ENCODE measurements around the gene ZNF81.
A peak's percentile ranks its signal among the peaks of the same experiment; 100 is the strongest.
"Not testable (repeated sequence)": the region's sequence is repeated elsewhere in the genome, so short reads cannot be mapped to it uniquely, and the experiment has no call there.

The ZNF81 gene

GRCh38 chrX:47815901-47816845, 20.5 kb upstream of the ZNF81 start:
- no peak overlapping the region for H3K27ac Mint-ChIP-seq

GRCh38 chrX:47817421-47817820, 19.3 kb upstream of the ZNF81 start:
- Mint-ChIP-seq H3K27me3 (peaks cover 0 to 9% of the 10 kb centered on the region in 2 donors), H3K4me3 (no peak overlapping the region), H3K4me1 (no peaks in the 10 kb centered on the region), H3K9me3 (peaks cover 0 to 2% of the 10 kb centered on the region in 2 donors), H3K27ac (no peak overlapping the region), H3K36me3 (no peaks in the 10 kb centered on the region)
- ATAC-seq (replicated peaks) (no peak), DNase-seq (no peak)

More at GRCh38 chrX:47815901-47816845, 20.5 kb upstream of the ZNF81 start:
- Mint-ChIP-seq H3K36me3 (no peaks in the 10 kb centered on the region), H3K4me3 (no peak overlapping the region), H3K27me3 (peaks cover 0 to 9% of the 10 kb centered on the region in 2 donors), H3K4me1 (no peaks in the 10 kb centered on the region), H3K9me3 (peaks cover 0 to 2% of the 10 kb centered on the region in 2 donors)
- DNase-seq (no peak), ATAC-seq (replicated peaks) (no peak)

- ATAC-seq (replicated peaks) (no peak), DNase-seq (no peak)
- H3K4me1 Mint-ChIP-seq, result no peaks in the 10 kb centered on the region
- H3K9me3 Mint-ChIP-seq, result peaks cover 0 to 2% of the 10 kb centered on the region in 2 donors
- no peak overlapping the region for H3K4me3 Mint-ChIP-seq
- H3K27ac Mint-ChIP-seq, result no peak overlapping the region
- H3K27me3 Mint-ChIP-seq, result peaks cover 0 to 9% of the 10 kb centered on the region in 2 donors
- no peaks in the 10 kb centered on the region for H3K36me3 Mint-ChIP-seq
Observed at GRCh38 chrX:47817897-47818296, 18.8 kb upstream of the ZNF81 start.

- ATAC-seq (replicated peaks) (no peak), DNase-seq (no peak)
- Mint-ChIP-seq H3K27me3 (no peaks in the 10 kb centered on the region), H3K4me3 (no peak overlapping the region), H3K27ac (no peak overlapping the region), H3K4me1 (no peaks in the 10 kb centered on the region), H3K9me3 (no peaks in the 10 kb centered on the region), H3K36me3 (no peaks in the 10 kb centered on the region)
Observed at GRCh38 chrX:47828984-47829383, 7.7 kb upstream of the ZNF81 start.

- no peak overlapping the region for H3K4me3 Mint-ChIP-seq
- H3K27me3 Mint-ChIP-seq, result no peaks in the 10 kb centered on the region
- ATAC-seq (replicated peaks) (peak; percentile 44 to 51), DNase-seq (peak; percentile 24)
- H3K9me3 Mint-ChIP-seq, result no peaks in the 10 kb centered on the region
- no peak overlapping the region for H3K27ac Mint-ChIP-seq
- H3K36me3 Mint-ChIP-seq, result peaks cover 0 to 3% of the 10 kb centered on the region in 2 donors
- peaks cover 7 to 9% of the 10 kb centered on the region in 2 donors for H3K4me1 Mint-ChIP-seq
Observed at GRCh38 chrX:47831788-47832187, 4.9 kb upstream of the ZNF81 start.

- peaks cover 7 to 21% of the 10 kb centered on the region in 2 donors for H3K4me1 Mint-ChIP-seq
- peaks cover 3 to 10% of the 10 kb centered on the region in 2 donors for H3K36me3 Mint-ChIP-seq
- ATAC-seq (replicated peaks) (no peak), DNase-seq (no peak)
- no peaks in the 10 kb centered on the region for H3K9me3 Mint-ChIP-seq
- no peak overlapping the region for H3K27ac Mint-ChIP-seq
- no peaks in the 10 kb centered on the region for H3K27me3 Mint-ChIP-seq
- H3K4me3 Mint-ChIP-seq, result peak overlapping the region in 1 of 2 donors; percentile 60
Observed at GRCh38 chrX:47838361-47838760, 1.7 kb downstream of the ZNF81 start.

GRCh38 chrX:47840111-47840510, 3.4 kb downstream of the ZNF81 start:
- Mint-ChIP-seq H3K4me3 (no peak overlapping the region), H3K27ac (no peak overlapping the region), H3K36me3 (peaks cover 5 to 12% of the 10 kb centered on the region in 2 donors), H3K9me3 (no peaks in the 10 kb centered on the region), H3K27me3 (no peaks in the 10 kb centered on the region), H3K4me1 (peaks cover 7 to 22% of the 10 kb centered on the region in 2 donors)
- ATAC-seq (replicated peaks) (no peak), DNase-seq (no peak)

- H3K4me3 Mint-ChIP-seq, result no peak overlapping the region
- no peak for DNase-seq
- ATAC-seq (replicated peaks), result no peak
- no peak overlapping the region for H3K27ac Mint-ChIP-seq
- H3K9me3 Mint-ChIP-seq, result no peaks in the 10 kb centered on the region
- peaks cover 9 to 22% of the 10 kb centered on the region in 2 donors for H3K36me3 Mint-ChIP-seq
- H3K4me1 Mint-ChIP-seq, result peaks cover 2 to 11% of the 10 kb centered on the region in 2 donors
- H3K27me3 Mint-ChIP-seq, result no peaks in the 10 kb centered on the region
Observed at GRCh38 chrX:47843363-47843762, 6.7 kb downstream of the ZNF81 start.

GRCh38 chrX:47844117-47844516, 7.4 kb downstream of the ZNF81 start:
- DNase-seq, result no peak
- no peak for ATAC-seq (replicated peaks)
- H3K27me3 Mint-ChIP-seq, result no peaks in the 10 kb centered on the region
- peaks cover 9 to 23% of the 10 kb centered on the region in 2 donors for H3K36me3 Mint-ChIP-seq
- no peaks in the 10 kb centered on the region for H3K9me3 Mint-ChIP-seq
- H3K27ac Mint-ChIP-seq, result no peak overlapping the region
- peaks cover 2 to 5% of the 10 kb centered on the region in 2 donors for H3K4me1 Mint-ChIP-seq
- no peak overlapping the region for H3K4me3 Mint-ChIP-seq

GRCh38 chrX:47846040-47846439, 9.3 kb downstream of the ZNF81 start:
- no peaks in the 10 kb centered on the region for H3K27me3 Mint-ChIP-seq
- no peaks in the 10 kb centered on the region for H3K9me3 Mint-ChIP-seq
- DNase-seq (no peak), ATAC-seq (replicated peaks) (no peak)
- peaks cover 8 to 15% of the 10 kb centered on the region in 2 donors for H3K4me1 Mint-ChIP-seq
- no peak overlapping the region for H3K27ac Mint-ChIP-seq
- H3K36me3 Mint-ChIP-seq, result peaks cover 9 to 28% of the 10 kb centered on the region in 2 donors
- no peak overlapping the region for H3K4me3 Mint-ChIP-seq

- no peak overlapping the region for H3K27ac Mint-ChIP-seq
- DNase-seq (no peak), ATAC-seq (replicated peaks) (peak; percentile 73 to 88)
- H3K27me3 Mint-ChIP-seq, result peaks cover 0 to 4% of the 10 kb centered on the region in 2 donors
- H3K4me3 Mint-ChIP-seq, result no peak overlapping the region
- H3K4me1 Mint-ChIP-seq, result peaks cover 8 to 9% of the 10 kb centered on the region in 2 donors
- peaks cover 6 to 35% of the 10 kb centered on the region in 2 donors for H3K36me3 Mint-ChIP-seq
- no peaks in the 10 kb centered on the region for H3K9me3 Mint-ChIP-seq
Observed at GRCh38 chrX:47849778-47850177, 13.1 kb downstream of the ZNF81 start.

- not testable (repeated sequence) for H3K27me3 Mint-ChIP-seq, H3K4me3 Mint-ChIP-seq, H3K4me1 Mint-ChIP-seq, H3K9me3 Mint-ChIP-seq, H3K27ac Mint-ChIP-seq, DNase-seq
- peaks cover 6 to 35% of the 10 kb centered on the region in 2 donors for H3K36me3 Mint-ChIP-seq
- peak in 1 of 2 donors; percentile 29 for ATAC-seq (replicated peaks)
Observed at GRCh38 chrX:47850389-47850788, 13.7 kb downstream of the ZNF81 start.

- Mint-ChIP-seq H3K27ac (no peak overlapping the region), H3K27me3 (peaks cover 0 to 4% of the 10 kb centered on the region in 2 donors), H3K4me3 (no peak overlapping the region), H3K9me3 (no peaks in the 10 kb centered on the region), H3K36me3 (peaks cover 6 to 35% of the 10 kb centered on the region in 2 donors), H3K4me1 (peaks cover 8 to 9% of the 10 kb centered on the region in 2 donors)
- ATAC-seq (replicated peaks), result no peak
- no peak for DNase-seq
Observed at GRCh38 chrX:47850901-47851300, 14.2 kb downstream of the ZNF81 start.

GRCh38 chrX:47854474-47854873, 17.8 kb downstream of the ZNF81 start:
- Mint-ChIP-seq H3K27ac (no peak overlapping the region), H3K9me3 (no peaks in the 10 kb centered on the region), H3K36me3 (peaks cover 5 to 27% of the 10 kb centered on the region in 2 donors), H3K27me3 (peaks cover 0 to 4% of the 10 kb centered on the region in 2 donors), H3K4me3 (no peak overlapping the region), H3K4me1 (peaks cover 5 to 8% of the 10 kb centered on the region in 2 donors)
- peak in 1 of 2 donors; percentile 41 for ATAC-seq (replicated peaks)
- no peak for DNase-seq

- no peak for ATAC-seq (replicated peaks)
- peaks cover 3 to 14% of the 10 kb centered on the region in 2 donors for H3K36me3 Mint-ChIP-seq
- H3K4me3 Mint-ChIP-seq, result no peak overlapping the region
- no peaks in the 10 kb centered on the region for H3K9me3 Mint-ChIP-seq
- H3K4me1 Mint-ChIP-seq, result peaks cover 0 to 3% of the 10 kb centered on the region in 2 donors
- H3K27ac Mint-ChIP-seq, result no peak overlapping the region
- H3K27me3 Mint-ChIP-seq, result no peaks in the 10 kb centered on the region
- DNase-seq, result no peak
Observed at GRCh38 chrX:47859686-47860085, 23.0 kb downstream of the ZNF81 start.
